HG02588 (cell line): ENCODE data around the gene TLR4.

Experiments used
- ATAC-seq: cut with Tn5 transposase; IDR thresholded peaks from one replicate; pipeline ENCODE4 v1.9.1; 2021; ENCODE audit warnings: mild to moderate bottlenecking, moderate library complexity; ENCODE audit not compliant: unreplicated experiment

The TLR4 gene

GRCh38 chr9:117709936-117710335, 5.7 kb downstream of the TLR4 start:
- ATAC-seq, result no peak

DNA sequence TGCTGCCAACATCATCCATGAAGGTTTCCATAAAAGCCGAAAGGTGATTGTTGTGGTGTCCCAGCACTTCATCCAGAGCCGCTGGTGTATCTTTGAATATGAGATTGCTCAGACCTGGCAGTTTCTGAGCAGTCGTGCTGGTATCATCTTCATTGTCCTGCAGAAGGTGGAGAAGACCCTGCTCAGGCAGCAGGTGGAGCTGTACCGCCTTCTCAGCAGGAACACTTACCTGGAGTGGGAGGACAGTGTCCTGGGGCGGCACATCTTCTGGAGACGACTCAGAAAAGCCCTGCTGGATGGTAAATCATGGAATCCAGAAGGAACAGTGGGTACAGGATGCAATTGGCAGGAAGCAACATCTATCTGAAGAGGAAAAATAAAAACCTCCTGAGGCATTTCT, 10.1 kb downstream of the TLR4 start:
- no peak for ATAC-seq

- no peak for ATAC-seq
Observed at GRCh38 chr9:117715411-117715989, 11.3 kb downstream of the TLR4 start.

DNA sequence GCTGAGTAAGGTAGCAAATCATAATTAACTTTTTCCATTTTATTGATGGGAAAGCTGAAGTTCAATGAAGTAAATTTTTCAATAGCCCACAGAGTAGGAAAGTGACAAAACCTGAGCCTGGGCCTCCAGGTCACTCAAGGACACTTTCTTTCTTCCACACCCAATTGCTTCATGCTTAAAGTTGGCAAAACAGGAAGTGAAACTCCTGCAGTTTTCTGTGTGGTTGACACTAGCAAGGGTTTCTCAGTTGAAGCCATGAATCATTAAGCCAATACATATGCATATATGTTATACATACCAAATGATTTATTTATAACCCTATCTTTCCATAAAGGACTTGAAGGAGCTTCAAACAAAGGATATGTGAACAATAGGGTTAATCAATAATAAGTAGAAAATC, 13.9 kb downstream of the TLR4 start:
- ATAC-seq, result peak; percentile 99

- no peak for ATAC-seq
Observed at GRCh38 chr9:117718701-117719100, 14.5 kb downstream of the TLR4 start.

DNA sequence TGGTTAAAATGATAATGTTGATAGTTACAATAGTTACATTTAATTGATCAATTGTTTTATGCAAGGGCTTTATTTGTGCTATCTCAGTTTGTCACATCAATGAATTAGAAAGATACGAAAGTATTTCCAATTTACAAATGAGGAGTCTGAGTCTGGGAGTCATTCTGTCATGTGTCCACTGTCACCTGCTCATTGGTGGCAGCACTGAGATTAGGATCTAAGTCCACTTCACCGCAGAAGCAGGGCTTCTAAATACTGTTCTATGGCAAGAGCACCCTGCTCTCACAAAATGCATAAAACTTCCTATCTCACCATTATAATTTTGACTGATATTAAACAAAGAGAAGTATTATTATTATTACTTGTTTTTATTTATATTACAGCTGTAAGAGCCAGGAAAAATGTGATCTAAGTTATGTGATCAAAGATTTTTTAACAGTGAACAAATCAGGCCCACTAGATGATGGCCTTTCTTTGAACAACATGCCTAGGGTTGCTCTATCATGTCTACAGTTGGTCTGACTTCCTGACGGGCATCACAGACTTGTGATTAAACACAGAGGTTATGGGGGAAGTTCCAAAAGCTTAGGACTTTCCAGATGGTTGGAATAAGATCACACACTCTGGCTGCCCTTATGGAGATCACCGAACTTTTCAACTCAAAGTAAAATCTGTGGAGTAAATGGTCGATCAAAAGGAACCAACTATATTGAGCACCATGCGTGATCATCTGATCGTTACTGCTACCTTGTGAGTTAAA, 15.1 kb downstream of the TLR4 start:
- ATAC-seq, result no peak

DNA sequence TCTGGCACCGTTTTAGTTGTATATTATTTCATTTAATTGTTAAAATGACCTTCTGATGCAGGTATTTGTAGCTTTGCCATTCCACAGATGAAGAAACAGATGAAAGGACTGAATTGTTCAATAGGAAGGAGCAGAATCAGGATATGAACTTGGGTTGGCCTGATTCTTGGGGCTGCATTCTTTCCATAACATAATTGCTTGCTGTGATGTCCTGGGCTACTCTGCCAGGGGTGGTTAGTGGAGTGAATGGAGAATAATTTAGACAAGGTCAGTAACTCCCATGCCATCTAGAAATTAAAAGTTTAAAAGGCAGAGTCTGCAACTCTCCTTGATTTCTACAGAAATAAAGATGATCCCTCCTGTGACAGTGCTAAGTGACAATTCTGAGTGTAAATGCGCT, 15.9 kb downstream of the TLR4 start:
- no peak for ATAC-seq

DNA sequence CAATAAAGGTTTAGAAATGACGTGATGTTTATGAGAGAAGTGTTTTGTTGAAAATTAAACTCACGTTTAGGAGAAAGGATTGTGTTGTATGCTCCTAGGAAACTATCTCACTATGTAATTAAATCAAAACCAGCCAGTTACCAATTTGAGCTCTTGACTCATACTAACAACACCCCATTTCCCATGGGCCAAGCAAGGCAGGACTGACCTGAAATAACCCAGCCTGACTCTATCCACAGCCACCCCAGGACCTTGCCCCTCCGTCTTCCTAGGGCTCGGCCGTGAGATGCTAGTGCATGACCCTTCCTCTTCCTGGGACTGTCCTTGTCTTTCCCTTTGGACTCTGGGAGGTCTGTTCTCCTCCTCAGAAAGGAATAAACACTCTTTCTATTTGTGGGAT, 16.4 kb downstream of the TLR4 start:
- no peak for ATAC-seq

DNA sequence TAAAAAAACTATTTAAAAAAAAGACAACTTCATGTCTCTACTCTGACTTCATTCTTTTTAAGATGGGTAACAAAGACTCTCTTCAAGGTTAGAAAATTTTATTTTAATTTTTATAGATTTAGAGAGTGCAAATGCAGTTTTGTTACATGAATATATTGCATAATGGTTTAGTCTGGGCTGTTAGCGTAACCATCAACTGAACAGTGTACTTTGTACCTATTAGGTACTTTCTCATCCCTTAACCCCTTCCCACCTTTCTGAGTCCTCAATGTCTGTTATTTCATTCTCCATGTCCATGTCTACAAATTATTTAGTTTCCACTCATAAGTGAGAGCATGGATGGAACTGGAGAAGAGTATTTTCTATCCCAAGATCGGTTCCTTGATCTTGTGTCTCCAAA, 16.8 kb downstream of the TLR4 start:
- no peak for ATAC-seq

GRCh38 chr9:117722108-117722761, 18.0 kb downstream of the TLR4 start:
- ATAC-seq, result no peak

- ATAC-seq, result no peak
Observed at GRCh38 chr9:117723986-117724625, 19.9 kb downstream of the TLR4 start.

GRCh38 chr9:117725426-117725887, 21.3 kb downstream of the TLR4 start:
- ATAC-seq, result no peak

GRCh38 chr9:117729375-117729774, 25.2 kb downstream of the TLR4 start:
- ATAC-seq, result no peak

DNA sequence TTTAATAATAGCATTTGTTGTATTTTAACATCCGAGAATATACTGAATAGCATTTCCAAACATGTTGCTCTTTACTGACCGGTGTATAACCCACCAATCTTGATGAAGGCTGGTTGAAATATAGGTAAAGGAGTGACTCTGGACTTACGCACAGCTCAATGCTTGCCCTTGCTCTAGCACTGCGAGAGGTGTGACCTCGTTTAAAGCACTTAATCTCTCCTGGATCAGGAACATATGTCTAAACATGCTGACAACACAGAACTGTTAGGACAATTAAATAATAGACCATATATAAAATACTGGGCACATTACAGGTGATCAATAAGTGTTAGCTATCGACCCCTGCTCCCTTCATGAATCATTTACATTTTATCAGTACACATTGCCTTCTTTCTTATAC, 28.3 kb downstream of the TLR4 start:
- no peak for ATAC-seq

DNA sequence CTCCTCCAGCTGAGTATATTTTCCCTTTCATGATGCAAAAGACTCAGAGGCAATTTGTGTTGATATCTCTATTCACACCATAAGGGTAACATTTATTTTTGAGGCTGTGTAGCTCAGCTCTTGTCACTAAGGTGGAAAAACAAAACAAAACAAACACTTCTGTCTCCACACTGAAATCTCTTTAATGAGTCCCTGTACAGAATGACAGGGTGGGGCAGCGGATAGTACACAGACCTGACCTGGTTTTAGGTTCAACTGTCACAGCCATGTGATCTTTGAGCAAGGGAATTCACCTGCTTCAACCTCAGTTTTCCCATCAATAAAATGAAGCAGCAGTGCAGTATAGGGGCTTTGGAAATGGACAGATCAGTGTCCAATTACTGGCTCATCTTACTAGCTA, 29.3 kb downstream of the TLR4 start:
- no peak for ATAC-seq

GRCh38 chr9:117734082-117734481, 29.9 kb downstream of the TLR4 start:
- no peak for ATAC-seq

GRCh38 chr9:117734523-117735314, 30.5 kb downstream of the TLR4 start:
- no peak for ATAC-seq

GRCh38 chr9:117737721-117738226, 33.6 kb downstream of the TLR4 start:
- ATAC-seq, result no peak

DNA sequence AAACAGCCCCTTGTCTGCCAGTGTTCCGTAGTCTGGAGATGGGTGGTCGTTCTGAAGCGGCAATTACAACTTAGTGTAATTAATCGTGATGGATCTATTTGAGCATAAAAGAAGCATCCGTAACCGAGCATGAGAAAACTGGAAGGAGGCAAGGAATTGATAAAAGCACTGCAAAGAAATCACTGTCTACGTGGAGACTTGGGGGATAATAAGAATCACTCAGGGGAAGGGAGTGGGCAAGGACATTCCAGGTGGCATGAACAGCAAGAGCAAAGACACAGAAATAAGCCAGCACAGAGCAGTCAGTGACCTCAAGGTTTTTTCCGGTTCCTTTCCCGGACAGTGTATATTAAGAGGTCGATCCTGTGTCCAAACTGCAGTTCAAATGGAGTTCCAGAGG, 35.0 kb downstream of the TLR4 start:
- no peak for ATAC-seq

- no peak for ATAC-seq
Observed at GRCh38 chr9:117739624-117740347, 35.6 kb downstream of the TLR4 start.
